Peyer's patch (tissue), 4 donors: ENCODE results near the gene ATP5ME. TPM values are rescaled to one million over a fixed set of nuclear protein-coding genes. Genes with fewer than 3 reads are reported as not detected.

Source experiments
- DNase-seq, 3 donors: peaks; one replicate each; pipeline ENCODE4 v3.0.0-alpha.2; 2017 to 2019
- H3K27ac ChIP-seq, 4 donors: fragments of 200-600 bp; sonication (generic); one replicate each; pipeline ENCODE4 v1.5.1; 2016 to 2019
- H3K27me3 ChIP-seq, 2 donors: fragments of 200-600 bp; sonication (generic); one replicate each; pipeline ENCODE4 v1.5.1; 2019
- H3K36me3 ChIP-seq, 3 donors: fragments of 200-600 bp; sonication (generic); one replicate each; pipeline ENCODE4 v1.5.1; 2016 to 2019
- H3K4me1 ChIP-seq, 4 donors: fragments of 200-600 bp; sonication (generic); one replicate each; pipeline ENCODE4 v1.5.1; 2016 to 2019
- H3K4me3 ChIP-seq, 4 donors: fragments of 200-600 bp; sonication (generic); 1 replicate in 3 of 4; 2 replicates in 1 of 4; pipeline ENCODE4 v1.5.1; 2016 to 2019; ENCODE audit warnings: mild to moderate bottlenecking in 1 of 4
- H3K9me3 ChIP-seq, 4 donors: fragments of 200-600 bp; sonication (generic); one replicate each; pipeline ENCODE4 v1.5.1; 2016 to 2019; ENCODE audit warnings: mild to moderate bottlenecking in 1 of 4
- CTCF ChIP-seq, 6 experiments: fragments of 450-650 bp in 4 of 6; fragments of 200-600 bp in 2 of 6; sonication (generic) in 1 of 6; IDR thresholded peaks; one replicate each; pipeline ENCODE4 v1.5.1; 2017 to 2019; ENCODE audit warnings: antibody characterized with exemption in 6 of 6, mild to moderate bottlenecking in 3 of 6, moderate library complexity in 1 of 6
- POLR2A ChIP-seq, 2 donors: fragments of 450-650 bp; IDR thresholded peaks; one replicate each; pipeline ENCODE4 v1.5.1; 2017; ENCODE audit warnings: antibody characterized with exemption in 2 of 2, mild to moderate bottlenecking in 2 of 2, moderate library complexity in 2 of 2
- total RNA-seq, 4 donors: library from RNA; depleted of rRNA; stranded (reverse); fragments of >200 nt; gene quantifications; one replicate each; pipeline ENCODE4 v1.1.0, GENCODE V29; 2016

The ATP5ME gene
- total RNA-seq, 4 donors from 2014 or later: 102 to 259 (median 184) TPM

DNA sequence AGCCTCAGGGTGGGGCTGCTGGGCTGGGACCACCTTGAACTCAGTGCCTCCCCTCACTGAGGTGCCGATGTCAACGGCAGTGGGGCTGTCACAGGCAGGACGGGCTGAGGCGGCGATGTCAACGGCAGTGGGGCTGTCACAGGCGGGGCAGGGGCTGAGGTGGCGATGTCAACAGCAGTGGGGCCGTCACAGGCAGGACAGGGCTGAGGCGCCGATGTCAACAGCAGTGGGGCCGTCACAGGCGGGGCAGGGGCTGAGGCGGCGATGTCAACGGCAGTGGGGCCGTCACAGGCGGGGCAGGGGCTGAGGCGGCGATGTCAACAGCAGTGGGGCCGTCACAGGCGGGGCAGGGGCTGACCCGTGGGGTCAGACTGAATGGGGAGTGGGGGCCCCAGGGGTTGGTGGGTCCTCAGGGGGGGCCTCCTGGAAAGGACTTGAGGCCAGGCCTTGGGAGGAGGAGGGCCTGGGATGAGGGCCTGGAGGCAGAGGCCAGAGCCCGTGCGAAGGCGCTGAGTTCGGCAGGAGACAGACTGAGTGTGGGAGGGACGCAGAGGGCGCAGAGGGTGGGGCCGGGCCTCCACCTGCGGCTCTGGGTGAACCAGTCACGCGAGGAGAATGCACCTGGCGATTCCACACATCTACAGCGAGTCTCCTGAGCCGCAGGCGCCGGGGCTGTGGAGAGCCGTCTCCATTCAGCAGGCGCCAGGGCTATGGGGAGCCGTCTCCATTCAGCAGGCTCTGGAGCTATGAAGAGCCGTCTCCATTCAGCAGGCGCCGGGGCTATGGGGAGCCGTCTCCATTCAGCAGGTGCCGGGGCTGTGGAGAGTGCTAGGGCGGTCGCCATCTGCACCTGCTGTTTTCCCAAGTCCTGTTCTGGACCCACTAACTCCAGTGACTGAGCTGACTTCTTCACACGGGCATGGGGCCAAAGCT, 22.9 kb downstream of the ATP5ME start:
- no peaks in the 10 kb centered on the region for H3K36me3 ChIP-seq
- no peak for DNase-seq
- H3K9me3 ChIP-seq: no peaks in the 10 kb centered on the region
- no peak for TF ChIP-seq CTCF (IDR thresholded peaks at IDR 0.05)
- no peak for TF ChIP-seq POLR2A (IDR thresholded peaks at IDR 0.05)
- H3K27ac ChIP-seq: no peak overlapping the region
- H3K27me3 ChIP-seq: peaks cover 0 to 5% of the 10 kb centered on the region in 2 donors
- no peaks in the 10 kb centered on the region for H3K4me1 ChIP-seq
- no peak overlapping the region for H3K4me3 ChIP-seq

DNA sequence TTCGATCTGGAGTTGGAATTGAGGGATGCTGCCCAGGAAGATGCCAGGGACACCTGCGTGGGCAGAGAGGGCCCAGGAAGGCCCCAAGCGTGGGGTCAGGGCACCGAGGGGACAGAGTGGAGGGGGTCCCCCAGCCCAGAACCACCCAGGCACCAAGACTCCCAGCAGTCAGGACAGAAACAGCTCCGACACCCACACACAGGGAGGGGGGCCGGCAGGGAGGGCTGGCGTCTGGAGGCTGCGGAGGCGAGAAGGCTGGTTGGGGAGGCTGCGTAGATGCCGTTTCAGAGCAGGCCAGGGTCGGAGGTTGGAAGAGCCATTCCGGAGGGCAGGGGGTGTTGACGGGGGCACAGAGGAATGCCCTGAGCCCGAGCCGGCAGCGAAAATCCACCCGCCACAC, 23.6 kb downstream of the ATP5ME start:
- no peak for DNase-seq
- H3K9me3 ChIP-seq: no peaks in the 10 kb centered on the region
- no peak overlapping the region for H3K27ac ChIP-seq
- no peaks in the 10 kb centered on the region for H3K36me3 ChIP-seq
- H3K4me1 ChIP-seq: no peaks in the 10 kb centered on the region
- peaks cover 0 to 5% of the 10 kb centered on the region in 2 donors for H3K27me3 ChIP-seq
- TF ChIP-seq CTCF (IDR thresholded peaks at IDR 0.05) (no peak), POLR2A (IDR thresholded peaks at IDR 0.05) (no peak)
- H3K4me3 ChIP-seq: no peak overlapping the region

DNA sequence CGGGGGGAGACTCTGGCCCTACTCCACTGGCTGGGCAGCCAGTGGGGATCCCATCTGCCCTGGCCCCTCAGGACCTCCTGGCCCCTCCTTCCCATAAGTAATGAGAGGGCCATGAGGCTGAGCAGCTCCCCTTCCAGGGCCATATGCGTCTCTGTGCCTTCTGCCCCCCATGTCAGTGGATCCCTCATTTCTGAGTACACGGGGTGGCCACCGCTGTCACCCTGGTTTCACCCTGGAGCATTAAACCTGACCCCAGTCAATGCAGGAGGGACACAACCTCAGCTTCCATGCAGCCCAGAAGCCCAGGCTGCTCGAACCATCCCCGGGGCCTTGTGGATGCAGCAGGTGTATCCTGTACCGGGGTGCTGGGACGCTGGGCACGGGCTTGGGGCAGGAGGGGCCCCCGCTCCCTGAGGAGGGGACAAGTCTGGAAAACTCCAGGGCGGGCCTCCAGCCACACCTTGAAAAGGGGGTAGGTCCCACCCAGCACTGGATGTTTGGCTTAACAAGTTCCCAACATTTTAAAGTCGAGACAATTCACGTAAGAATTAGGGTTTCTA, 24.2 kb downstream of the ATP5ME start:
- no peak for DNase-seq
- Histone ChIP-seq H3K36me3 (no peaks in the 10 kb centered on the region), H3K27ac (no peak overlapping the region), H3K4me3 (no peak overlapping the region), H3K27me3 (peaks cover 0 to 5% of the 10 kb centered on the region in 2 donors), H3K4me1 (no peaks in the 10 kb centered on the region), H3K9me3 (no peaks in the 10 kb centered on the region)
- TF ChIP-seq POLR2A (IDR thresholded peaks at IDR 0.05) (no peak), CTCF (IDR thresholded peaks at IDR 0.05) (no peak)

GRCh38 chr4:649293-649625, 24.8 kb downstream of the ATP5ME start:
- H3K4me3 ChIP-seq: no peak overlapping the region
- TF ChIP-seq CTCF (IDR thresholded peaks at IDR 0.05) (no peak), POLR2A (IDR thresholded peaks at IDR 0.05) (no peak)
- DNase-seq: no peak
- no peaks in the 10 kb centered on the region for H3K9me3 ChIP-seq
- no peaks in the 10 kb centered on the region for H3K36me3 ChIP-seq
- H3K27me3 ChIP-seq: peaks cover 0 to 5% of the 10 kb centered on the region in 2 donors
- no peaks in the 10 kb centered on the region for H3K4me1 ChIP-seq
- H3K27ac ChIP-seq: no peak overlapping the region

GRCh38 chr4:648579-649292, 25.3 kb downstream of the ATP5ME start:
- TF ChIP-seq CTCF (IDR thresholded peaks at IDR 0.05) (no peak), POLR2A (IDR thresholded peaks at IDR 0.05) (no peak)
- Histone ChIP-seq H3K4me3 (no peak overlapping the region), H3K36me3 (no peaks in the 10 kb centered on the region), H3K27me3 (peaks cover 0 to 5% of the 10 kb centered on the region in 2 donors), H3K9me3 (no peaks in the 10 kb centered on the region), H3K4me1 (no peaks in the 10 kb centered on the region), H3K27ac (no peak overlapping the region)
- no peak for DNase-seq
